K562 (cell line): Measurements from ENCODE around the gene HMOX2. TPM values are rescaled to one million over a fixed set of nuclear protein-coding genes. Genes with fewer than 3 reads are reported as not detected.

Source experiments
- ATAC-seq: fragments of 200-7000 bp; cut with Tn5 transposase; 3 replicates; pipeline ENCODE4 v1.9.1; 2020; ENCODE audit warnings: moderate library complexity
- BruUV-seq: library from RNA; stranded (reverse); fragments of 400-500 nt; replicated peaks from 2 replicates; lab custom pipeline; 2021; lab: Mats Ljungman, UMichigan
- CTCF ChIA-PET: fragments of 300-600 bp; formaldehyde crosslinking; extraction: SDS; loops from one replicate; lab custom pipeline; 2021; ENCODE audit warnings: low intra/inter-chr PET ratio; lab: Yijun Ruan, JAX
- POLR2A ChIA-PET: fragments of 300-600, 350-650 bp; sonication (Branson Sonifier 250); formaldehyde crosslinking; extraction: SDS; loops from one replicate; lab custom pipeline; 2021; ENCODE audit warnings: antibody characterized with exemption, inconsistent platforms; lab: Yijun Ruan, JAX
- DNase-seq, 4 experiments: peaks; one replicate each; pipeline versions ENCODE4 v3.0.0 to v3.0.0-alpha.2; 2011 to 2018; ENCODE audit warnings: low spot score in 3 of 4, mixed read lengths in 3 of 4; ENCODE audit errors: extremely low read depth in 1 of 4
- FAIRE-seq: peaks from 2 replicates; lab custom pipeline; 2011; peaks lifted over from hg19 to GRCh38; lab: Jason Lieb, UNC
- H2AFZ ChIP-seq: 2 replicates; pipeline ENCODE4 v1.6.0; 2011; ENCODE audit warnings: low read depth, low read length, control low read depth, inconsistent platforms
- H3K27ac ChIP-seq: fragments of 200-600 bp; 3 replicates; pipeline ENCODE4 v1.8.0; 2011; ENCODE audit warnings: low read depth, mild to moderate bottlenecking, control low read depth, inconsistent platforms, low read length, moderate library complexity, mixed read lengths; ENCODE audit errors: extremely low read depth
- H3K27me3 ChIP-seq, 2 experiments: fragments of 300-600 bp in 1 of 2; 2 replicates in 1 of 2; 3 replicates in 1 of 2; pipeline versions ENCODE4 v1.6.0 to v1.8.0; 2011; ENCODE audit warnings: inconsistent platforms in 2 of 2, low read length in 2 of 2, mild to moderate bottlenecking in 1 of 2, mixed read lengths in 1 of 2, moderate library complexity in 1 of 2; ENCODE audit not compliant: control insufficient read depth in 2 of 2, insufficient read depth in 2 of 2
- H3K36me3 ChIP-seq: fragments of 300-600 bp; 3 replicates; pipeline ENCODE4 v1.8.0; 2011; ENCODE audit warnings: mild to moderate bottlenecking, low read length, inconsistent platforms; ENCODE audit not compliant: control insufficient read depth, insufficient read depth
- H3K4me1 ChIP-seq, 2 experiments: fragments of 200-600 bp in 1 of 2; replicated peaks in 1 of 2; 2 replicates in 1 of 2; 3 replicates in 1 of 2; pipeline versions ENCODE4 v1.5.1 to v1.8.0; 2011; ENCODE audit warnings: inconsistent platforms in 2 of 2, low read length in 2 of 2, mild to moderate bottlenecking in 1 of 2, mixed read lengths in 1 of 2, moderate library complexity in 1 of 2; ENCODE audit not compliant: control insufficient read depth in 2 of 2, insufficient read depth in 2 of 2
- H3K4me2 ChIP-seq: 2 replicates; pipeline ENCODE4 v1.6.1; 2011; ENCODE audit warnings: low read length, control low read depth, inconsistent platforms, mixed read lengths; ENCODE audit not compliant: insufficient read depth
- H3K4me3 ChIP-seq: fragments of 200-600 bp; sonication (generic), shearing (Covaris generic); 2 replicates; pipeline ENCODE4 v1.5.1; 2016; ENCODE audit warnings: control low read depth, inconsistent platforms
- H3K79me2 ChIP-seq: fragments of 200-600 bp; 3 replicates; pipeline ENCODE4 v1.8.0; 2011; ENCODE audit warnings: low read length, inconsistent platforms; ENCODE audit not compliant: control insufficient read depth, insufficient read depth
- H3K9ac ChIP-seq, 2 experiments: 2 replicates each; pipeline versions ENCODE4 v1.6.0 to v1.6.1; 2011; ENCODE audit warnings: low read depth in 2 of 2, low read length in 2 of 2, control low read depth in 1 of 2, inconsistent platforms in 1 of 2, mild to moderate bottlenecking in 1 of 2, mixed read lengths in 1 of 2; ENCODE audit not compliant: insufficient read depth in 1 of 2
- H3K9me1 ChIP-seq: one replicate; pipeline ENCODE4 v1.6.0; 2011; ENCODE audit warnings: inconsistent platforms, mild to moderate bottlenecking, low read length, moderate library complexity; ENCODE audit not compliant: control insufficient read depth, insufficient read depth
- H3K9me3 ChIP-seq: replicated peaks from 2 replicates; pipeline ENCODE4 v1.5.1; 2011; ENCODE audit warnings: low read depth, low read length, inconsistent platforms; ENCODE audit not compliant: control insufficient read depth, insufficient read depth
- H4K20me1 ChIP-seq: replicated peaks from 2 replicates; pipeline ENCODE4 v1.6.1; 2011; ENCODE audit warnings: low read length, inconsistent platforms, mixed read lengths; ENCODE audit not compliant: control insufficient read depth, insufficient read depth
- ATF7 ChIP-seq: fragments of 450-650 bp; IDR thresholded peaks from 2 replicates; pipeline ENCODE4 v1.7.1; 2014; ENCODE audit warnings: mild to moderate bottlenecking, moderate library complexity
- ETV5 ChIP-seq: sonication (generic); formaldehyde crosslinking; IDR thresholded peaks from 2 replicates; pipeline ENCODE4 v1.4.0; 2020; ENCODE audit warnings: low read depth, mild to moderate bottlenecking, missing genetic modification reagents
- HSF4 ChIP-seq: fragments of 250-450 bp; sonication (Bioruptor Pico); IDR thresholded peaks from 2 replicates; pipeline ENCODE4 v2.1.2; 2022; ENCODE audit warnings: mild to moderate bottlenecking, moderate library complexity, borderline replicate concordance
- JUND ChIP-seq, 2 experiments: IDR thresholded peaks; 2 replicates in 1 of 2; 3 replicates in 1 of 2; pipeline ENCODE4 v1.6.1; 2011; ENCODE audit warnings: borderline replicate concordance in 2 of 2, low read depth in 2 of 2, low read length in 2 of 2, improper control_type of control experiment in 1 of 2, missing biosample characterization in 1 of 2, missing genetic modification characterization in 1 of 2, missing genetic modification reagents in 1 of 2
- STAT5B ChIP-seq: fragments of 250-450 bp; sonication (Bioruptor Pico); IDR thresholded peaks from 2 replicates; pipeline ENCODE4 v1.8.0; 2021; ENCODE audit warnings: mild to moderate bottlenecking, inconsistent platforms
- ZNF57 ChIP-seq: fragments of 450-650 bp; formaldehyde crosslinking; IDR thresholded peaks from 2 replicates; pipeline ENCODE4 v1.4.0; 2020; ENCODE audit warnings: mild to moderate bottlenecking, moderate library complexity
- ZSCAN29 ChIP-seq: fragments of 450-650 bp; IDR thresholded peaks from 2 replicates; pipeline ENCODE4 v1.6.1; 2017
- in situ Hi-C: fragments of 300-500 bp; cut with MboI; formaldehyde crosslinking; loops from 4 replicates; pipeline ENCODE4 v1.15.0; 2018; ENCODE audit warnings: inconsistent platforms, mixed read lengths
- intact Hi-C: fragments of 100-400 bp; cut with micrococcal nuclease; formaldehyde crosslinking; loops from 2 replicates; pipeline ENCODE4 v1.14.2; 2022
- polyA plus RNA-seq, 8 experiments: library from polyadenylated mRNA; depleted of rRNA in 4 of 8; stranded (reverse) in 5 of 8; unstranded in 3 of 8; fragments of >200 nt; fragmentation: Nextera tagmentation in 2 of 8; fragmentation: Illumina TruSeq in 1 of 8; extraction: Ambion mirVana in 2 of 8; extraction: Trizol in 1 of 8; gene quantifications; 2 replicates each; pipeline versions ENCODE4 v1.2.1 to v1.2.3, GENCODE V29; 2011 to 2014; ENCODE audit warnings: inconsistent platforms in 1 of 8, missing spikeins in 1 of 8
- total RNA-seq, 7 experiments: library from RNA; depleted of rRNA in 6 of 7; stranded (reverse); fragments of >200 nt in 6 of 7; fragmentation: Illumina TruSeq in 2 of 7; extraction: Trizol in 2 of 7; gene quantifications; 2 replicates each; pipeline versions ENCODE4 v1.2.1 to v1.2.3, GENCODE V29; 2011 to 2021; ENCODE audit warnings: low replicate concordance in 1 of 7
- TF ChIP-seq, protein P1 (sequence below), 3 experiments: fragments of 200-800 bp in 1 of 3; sonication (Bioruptor generic) in 1 of 3; sonication (generic) in 1 of 3; formaldehyde crosslinking in 1 of 3; IDR thresholded peaks; 2 replicates each; pipeline versions ENCODE4 v1.6.1 to v1.8.0; 2016 to 2022; ENCODE audit warnings: mild to moderate bottlenecking in 2 of 3, missing compliant biosample characterization in 2 of 3, missing genetic modification characterization in 2 of 3, missing genetic modification reagents in 1 of 3
- TF ChIP-seq, protein P2 (sequence below), 3 experiments: IDR thresholded peaks in 2 of 3; conservative IDR thresholded peaks in 1 of 3; 2 replicates each; pipeline ENCODE4 v1.5.1; 2011 to 2012; ENCODE audit warnings: low read length in 3 of 3, mild to moderate bottlenecking in 3 of 3, control low read depth in 2 of 3, improper control_type of control experiment in 1 of 3, inconsistent platforms in 1 of 3, low read depth in 1 of 3, mixed read lengths in 1 of 3, moderate library complexity in 1 of 3; ENCODE audit not compliant: insufficient read depth in 2 of 3
- TF ChIP-seq, protein P3 (sequence below): sonication (generic); formaldehyde crosslinking; IDR thresholded peaks from 2 replicates; pipeline ENCODE4 v1.8.1; 2022; ENCODE audit warnings: missing genetic modification reagents

Gene HMOX2
- total and polyA plus RNA-seq, 9 of the 15 experiments (the other 6 are each of a cell fraction or from before 2014, with no cell fraction given): 26.8 to 87.4 (median 57.4) TPM

DNA sequence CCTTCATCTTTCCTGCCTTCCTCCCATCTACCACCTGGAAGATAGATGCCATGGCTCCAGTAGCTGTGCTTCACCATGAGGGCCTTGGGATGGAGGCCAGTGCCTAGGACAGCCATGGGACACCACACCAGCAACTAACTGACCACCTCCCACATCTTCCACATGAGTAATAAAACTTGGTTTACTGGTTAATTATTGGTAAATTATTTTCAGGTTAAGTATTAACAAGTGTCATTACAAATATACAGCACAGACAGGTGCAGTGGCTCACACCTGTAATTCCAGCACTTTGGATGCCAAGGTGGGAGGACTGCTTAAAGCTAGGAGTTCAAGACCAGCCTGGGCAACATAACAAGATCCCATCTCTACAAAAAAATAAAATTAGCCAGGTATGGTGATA lies 48.4 kb downstream of the HMOX2 start:
- CTCF ChIA-PET: no interaction called here
- no peak for ATAC-seq
- H3K27ac ChIP-seq: no peak overlapping the region
- TF ChIP-seq ZSCAN29 (no peak), ZNF57 (no peak), STAT5B (CRISPR knock-in tag) (no peak), HSF4 (CRISPR knock-in tag) (no peak), ATF7 (no peak), ETV5 (no peak), JUND (IDR thresholded peaks at IDR 0.05; ENCODE audit: borderline replicate concordance, low read depth, low read length) (no peak), JUND (tag; IDR thresholded peaks at IDR 0.05; ENCODE audit: borderline replicate concordance, low read depth, low read length) (no peak)
- TF ChIP-seq, protein P1, sequence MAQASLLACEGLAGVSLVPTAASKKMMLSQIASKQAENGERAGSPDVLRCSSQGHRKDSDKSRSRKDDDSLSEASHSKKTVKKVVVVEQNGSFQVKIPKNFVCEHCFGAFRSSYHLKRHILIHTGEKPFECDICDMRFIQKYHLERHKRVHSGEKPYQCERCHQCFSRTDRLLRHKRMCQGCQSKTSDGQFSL (CRISPR knock-in tag; IDR thresholded peaks at IDR 0.05): no peak
- TF ChIP-seq, protein P1 (tag; IDR thresholded peaks at IDR 0.05): no peak
- TF ChIP-seq, protein P2, sequence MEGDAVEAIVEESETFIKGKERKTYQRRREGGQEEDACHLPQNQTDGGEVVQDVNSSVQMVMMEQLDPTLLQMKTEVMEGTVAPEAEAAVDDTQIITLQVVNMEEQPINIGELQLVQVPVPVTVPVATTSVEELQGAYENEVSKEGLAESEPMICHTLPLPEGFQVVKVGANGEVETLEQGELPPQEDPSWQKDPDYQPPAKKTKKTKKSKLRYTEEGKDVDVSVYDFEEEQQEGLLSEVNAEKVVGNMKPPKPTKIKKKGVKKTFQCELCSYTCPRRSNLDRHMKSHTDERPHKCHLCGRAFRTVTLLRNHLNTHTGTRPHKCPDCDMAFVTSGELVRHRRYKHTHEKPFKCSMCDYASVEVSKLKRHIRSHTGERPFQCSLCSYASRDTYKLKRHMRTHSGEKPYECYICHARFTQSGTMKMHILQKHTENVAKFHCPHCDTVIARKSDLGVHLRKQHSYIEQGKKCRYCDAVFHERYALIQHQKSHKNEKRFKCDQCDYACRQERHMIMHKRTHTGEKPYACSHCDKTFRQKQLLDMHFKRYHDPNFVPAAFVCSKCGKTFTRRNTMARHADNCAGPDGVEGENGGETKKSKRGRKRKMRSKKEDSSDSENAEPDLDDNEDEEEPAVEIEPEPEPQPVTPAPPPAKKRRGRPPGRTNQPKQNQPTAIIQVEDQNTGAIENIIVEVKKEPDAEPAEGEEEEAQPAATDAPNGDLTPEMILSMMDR (IDR thresholded peaks at IDR 0.05 in 2 of 3, conservative IDR thresholded peaks at IDR 0.05 in 1 of 3; ENCODE audit: insufficient read depth in 2 of 3, low read depth in 1 of 3, low read length in 3 of 3): no peak
- TF ChIP-seq, protein P3, sequence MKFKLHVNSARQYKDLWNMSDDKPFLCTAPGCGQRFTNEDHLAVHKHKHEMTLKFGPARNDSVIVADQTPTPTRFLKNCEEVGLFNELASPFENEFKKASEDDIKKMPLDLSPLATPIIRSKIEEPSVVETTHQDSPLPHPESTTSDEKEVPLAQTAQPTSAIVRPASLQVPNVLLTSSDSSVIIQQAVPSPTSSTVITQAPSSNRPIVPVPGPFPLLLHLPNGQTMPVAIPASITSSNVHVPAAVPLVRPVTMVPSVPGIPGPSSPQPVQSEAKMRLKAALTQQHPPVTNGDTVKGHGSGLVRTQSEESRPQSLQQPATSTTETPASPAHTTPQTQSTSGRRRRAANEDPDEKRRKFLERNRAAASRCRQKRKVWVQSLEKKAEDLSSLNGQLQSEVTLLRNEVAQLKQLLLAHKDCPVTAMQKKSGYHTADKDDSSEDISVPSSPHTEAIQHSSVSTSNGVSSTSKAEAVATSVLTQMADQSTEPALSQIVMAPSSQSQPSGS (CRISPR knock-in tag): no peak
- H3K4me2 ChIP-seq: no peak overlapping the region
- no peaks in the 10 kb centered on the region for H3K9me1 ChIP-seq
- H3K4me3 ChIP-seq: no peak overlapping the region
- no peaks in the 10 kb centered on the region for H3K9me3 ChIP-seq
- FAIRE-seq: no peak
- H2AFZ ChIP-seq: no peak overlapping the region
- H3K27me3 ChIP-seq: no peaks in the 10 kb centered on the region
- H4K20me1 ChIP-seq: no peaks in the 10 kb centered on the region
- DNase-seq: no peak
- peaks cover 14 to 25% of the 10 kb centered on the region in 2 experiments; a peak in 4 of 5 replicates for H3K4me1 ChIP-seq
- no peak overlapping the region for H3K9ac ChIP-seq
- in situ Hi-C loops (loop anchor here (5.0 kb wide), 1 partner anchor 63 kb away; no protein-coding TSS in a partner anchor), intact Hi-C loops (loop anchor here (10.0 kb wide), 1 partner anchor 430 kb away; the partner anchor contains the start of gene SEC14L5)
- no peaks in the 10 kb centered on the region for H3K79me2 ChIP-seq
- no peaks in the 10 kb centered on the region for H3K36me3 ChIP-seq
- POLR2A ChIA-PET: interaction anchor here (0.6 to 1.0 kb wide), 3 partner anchors 8 to 413 kb away, joined by 3 to 6 read pairs (median 4); no protein-coding TSS in a partner anchor
- BruUV-seq: no TSS peak
